ENCODE data around the gene ZNF135.

DNA sequence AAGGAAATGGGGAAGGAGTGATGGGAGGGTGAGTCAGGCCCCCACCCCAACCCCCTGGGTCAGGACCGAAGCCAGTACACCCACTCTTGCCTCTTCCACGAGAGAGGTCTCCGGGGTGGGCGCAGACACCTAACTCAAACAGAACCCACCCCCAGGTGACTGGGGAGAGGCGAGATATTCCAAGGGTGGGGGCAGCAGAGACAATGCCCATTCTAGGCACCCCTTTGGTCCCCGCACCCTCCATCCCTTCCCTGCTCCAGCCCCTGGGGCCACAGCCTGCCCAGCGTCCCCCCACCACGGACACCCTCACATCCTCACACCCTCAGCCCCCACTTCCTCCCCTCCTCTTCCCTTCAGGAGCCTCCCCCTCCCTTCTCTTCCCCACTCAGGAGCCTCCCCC lies 38.3 kb downstream of the ZNF135 start:
- TF ChIP-seq GABPA (IDR thresholded peaks at IDR 0.05; ENCODE audit: low read depth) (no peak), POLR2AphosphoS5 (IDR thresholded peaks at IDR 0.05; ENCODE audit: low read depth) (no peak)
- TF ChIP-seq, protein P1, sequence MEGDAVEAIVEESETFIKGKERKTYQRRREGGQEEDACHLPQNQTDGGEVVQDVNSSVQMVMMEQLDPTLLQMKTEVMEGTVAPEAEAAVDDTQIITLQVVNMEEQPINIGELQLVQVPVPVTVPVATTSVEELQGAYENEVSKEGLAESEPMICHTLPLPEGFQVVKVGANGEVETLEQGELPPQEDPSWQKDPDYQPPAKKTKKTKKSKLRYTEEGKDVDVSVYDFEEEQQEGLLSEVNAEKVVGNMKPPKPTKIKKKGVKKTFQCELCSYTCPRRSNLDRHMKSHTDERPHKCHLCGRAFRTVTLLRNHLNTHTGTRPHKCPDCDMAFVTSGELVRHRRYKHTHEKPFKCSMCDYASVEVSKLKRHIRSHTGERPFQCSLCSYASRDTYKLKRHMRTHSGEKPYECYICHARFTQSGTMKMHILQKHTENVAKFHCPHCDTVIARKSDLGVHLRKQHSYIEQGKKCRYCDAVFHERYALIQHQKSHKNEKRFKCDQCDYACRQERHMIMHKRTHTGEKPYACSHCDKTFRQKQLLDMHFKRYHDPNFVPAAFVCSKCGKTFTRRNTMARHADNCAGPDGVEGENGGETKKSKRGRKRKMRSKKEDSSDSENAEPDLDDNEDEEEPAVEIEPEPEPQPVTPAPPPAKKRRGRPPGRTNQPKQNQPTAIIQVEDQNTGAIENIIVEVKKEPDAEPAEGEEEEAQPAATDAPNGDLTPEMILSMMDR (IDR thresholded peaks at IDR 0.05; ENCODE audit: insufficient read depth, low read length), result no peak

Data from HL-60 (cell line).